Measurements from ENCODE around the gene DOCK1.

DOCK1 gene

DNA sequence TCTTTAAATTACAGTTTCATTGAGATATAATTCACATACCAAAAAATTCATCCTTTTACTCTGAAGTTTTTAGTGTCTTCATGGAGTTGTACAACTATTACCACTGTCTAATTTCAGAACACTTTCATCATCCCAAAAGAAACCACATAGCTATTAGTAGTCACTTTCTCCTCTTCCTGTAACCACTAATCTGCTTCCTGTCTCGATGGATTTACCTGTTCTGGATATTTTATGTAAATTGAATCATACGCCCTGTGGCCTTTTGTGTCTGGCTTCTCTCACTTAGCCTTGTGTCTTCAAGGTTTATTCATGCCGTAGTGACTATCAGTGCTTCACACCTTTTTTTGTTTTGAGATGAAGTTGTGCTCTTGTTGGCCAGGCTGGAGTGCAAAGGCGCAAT, 135.5 kb downstream of the DOCK1 start:
- no peak for DNase-seq

DNA sequence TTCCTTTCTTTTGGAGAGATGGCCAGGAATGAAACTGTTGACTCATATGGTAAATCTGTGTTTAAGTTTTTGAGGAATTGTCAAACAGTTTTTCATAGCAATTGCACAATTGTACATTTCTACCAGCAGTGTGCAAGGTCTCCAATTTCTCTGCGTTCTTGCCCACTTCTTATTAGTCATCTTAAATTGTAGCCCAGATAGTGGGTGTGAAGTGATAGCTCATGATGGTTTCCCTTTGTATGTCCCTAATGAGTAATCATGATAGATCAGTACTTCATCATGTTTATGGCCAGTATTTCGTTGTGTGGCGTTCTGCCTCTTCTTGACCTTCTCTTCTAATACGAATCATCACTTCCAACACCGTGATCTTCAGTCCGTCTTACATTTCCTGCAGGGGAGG, 136.3 kb downstream of the DOCK1 start:
- DNase-seq = no peak

DNA sequence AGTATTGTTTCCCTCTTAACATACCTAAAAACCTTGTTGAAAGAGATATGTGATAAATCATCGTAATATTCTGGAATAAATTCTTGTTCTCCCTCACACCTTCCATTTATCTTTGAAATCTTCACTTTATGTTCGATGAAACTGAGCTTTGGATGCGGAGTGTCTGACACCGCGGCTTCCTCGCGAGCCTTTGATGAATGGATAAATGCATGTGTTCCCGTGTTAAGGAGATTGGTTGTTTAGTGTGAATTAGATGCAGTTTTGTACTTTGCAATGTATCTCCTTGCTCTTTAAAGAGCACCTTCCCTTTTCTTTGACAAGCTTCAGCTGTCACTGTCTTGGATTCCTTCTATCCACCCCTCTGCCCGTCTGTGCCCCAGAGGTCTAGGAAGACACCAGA, 138.1 kb downstream of the DOCK1 start:
- no peak for DNase-seq

DNA sequence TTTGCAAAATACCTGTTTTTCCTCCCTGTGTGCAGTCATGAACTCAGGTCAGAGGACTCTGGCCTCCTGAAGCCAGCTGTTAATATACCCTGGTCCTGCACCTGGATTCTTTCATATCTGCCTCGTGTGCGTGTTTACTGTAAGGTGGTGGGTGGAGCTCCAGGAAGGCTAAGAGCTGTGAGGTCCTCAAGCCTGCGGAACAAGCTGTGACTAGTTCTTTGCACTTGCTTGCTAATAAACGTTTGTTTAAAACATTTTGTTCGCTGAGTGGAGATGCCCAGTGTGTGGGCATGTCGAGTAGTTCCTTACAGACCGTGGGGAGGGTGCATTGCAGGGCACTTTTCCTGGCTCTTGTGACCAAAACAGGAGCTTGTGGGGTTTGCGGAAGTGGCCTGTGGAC, 139.0 kb downstream of the DOCK1 start:
- no peak for DNase-seq

DNA sequence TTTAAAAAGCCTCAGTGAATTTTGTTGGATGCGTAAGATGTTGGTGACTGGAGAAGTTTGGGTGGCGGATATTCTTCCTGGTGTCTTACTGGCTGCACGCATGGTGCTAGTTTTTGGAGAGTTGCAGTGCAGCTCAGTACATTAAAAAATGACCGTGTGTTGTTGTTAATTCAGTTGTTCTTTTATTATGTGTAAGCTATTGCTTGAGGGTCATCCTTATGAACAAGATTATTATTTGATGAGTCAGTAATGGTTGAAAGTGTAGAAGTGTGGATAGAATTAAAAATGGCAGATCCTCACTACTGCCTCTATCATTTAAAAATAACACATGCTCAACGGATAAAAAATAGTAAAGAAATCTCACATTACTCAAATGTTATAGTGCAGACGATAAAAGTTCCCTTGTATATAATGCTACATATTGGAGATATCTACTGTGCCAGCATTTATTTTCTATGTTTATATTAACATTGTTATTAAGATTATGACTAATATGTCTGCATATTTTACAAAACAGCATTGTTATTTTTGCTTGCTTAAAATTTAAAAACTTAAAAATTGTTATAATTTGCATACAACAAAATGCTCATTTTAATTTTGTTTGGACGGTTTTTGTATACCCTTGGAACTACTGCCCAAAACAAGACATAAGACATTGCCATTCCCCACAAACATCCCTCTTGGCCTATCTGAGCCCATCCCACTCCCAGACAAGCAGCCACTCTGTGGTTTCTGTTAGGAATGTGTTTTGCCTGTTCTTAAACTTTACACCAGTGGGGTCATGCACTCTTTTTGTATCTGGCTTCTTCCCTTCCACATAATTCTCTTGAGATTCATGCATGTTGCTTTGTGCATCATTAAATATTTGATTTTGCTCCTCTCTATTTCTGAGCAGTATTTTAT, 142.0 kb downstream of the DOCK1 start:
- no peak for DNase-seq

DNA sequence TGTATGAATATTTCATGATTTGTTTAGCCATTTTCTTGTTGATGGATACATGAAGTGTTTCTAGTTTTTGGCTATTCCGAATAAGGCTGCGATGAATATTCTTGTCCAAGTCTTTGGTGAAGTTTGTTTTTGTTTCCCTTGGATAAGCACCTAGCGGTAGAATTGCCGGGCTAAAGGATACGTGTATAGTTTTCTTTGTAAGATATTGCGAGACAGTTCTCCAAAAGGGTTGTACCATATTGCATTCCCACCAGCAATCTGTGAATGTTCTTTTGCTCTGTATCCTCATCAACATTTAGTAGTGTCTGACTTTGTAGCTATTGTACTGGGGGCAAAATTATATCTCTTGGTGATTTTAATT, 142.6 kb downstream of the DOCK1 start:
- DNase-seq = no peak

DNA sequence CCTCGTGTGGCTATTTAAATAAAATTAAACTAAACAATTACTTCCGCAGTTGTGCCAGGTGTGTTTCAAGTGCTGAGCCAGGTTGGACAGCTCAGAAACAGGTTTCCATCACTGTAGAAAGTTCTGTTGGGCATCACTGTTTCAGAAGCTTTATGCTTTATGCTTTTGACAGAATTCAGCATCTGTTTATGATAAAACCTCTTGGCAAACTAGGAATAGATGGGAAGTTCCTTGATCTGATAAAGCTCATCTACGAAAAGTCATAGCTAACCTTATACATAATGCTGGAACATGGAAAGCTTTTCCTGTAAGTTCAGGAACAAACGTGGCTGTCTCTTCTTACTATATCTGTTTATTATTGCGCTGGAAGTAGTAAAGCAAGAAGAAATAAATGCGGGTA, 143.4 kb downstream of the DOCK1 start:
- no peak for DNase-seq

DNA sequence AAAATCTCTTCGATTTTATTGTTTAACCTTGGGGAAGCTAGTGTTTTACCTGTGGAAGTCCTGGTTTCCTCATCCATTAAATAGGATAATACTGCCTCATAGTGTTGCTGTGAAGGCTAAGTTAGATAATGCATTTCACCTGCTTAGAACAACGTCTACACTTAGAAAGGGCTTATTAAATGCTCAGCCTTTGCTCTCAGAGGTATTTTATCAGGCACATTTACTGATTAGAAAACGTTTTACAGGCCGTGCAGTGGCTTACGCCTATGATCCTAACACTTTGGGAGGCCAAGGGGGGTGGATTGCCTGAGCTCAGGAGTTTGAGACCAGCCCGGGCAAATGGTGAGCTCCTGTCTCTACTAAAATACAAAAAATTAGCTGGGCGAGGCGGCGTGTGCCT, 146.8 kb downstream of the DOCK1 start:
- DNase-seq = no peak

DNA sequence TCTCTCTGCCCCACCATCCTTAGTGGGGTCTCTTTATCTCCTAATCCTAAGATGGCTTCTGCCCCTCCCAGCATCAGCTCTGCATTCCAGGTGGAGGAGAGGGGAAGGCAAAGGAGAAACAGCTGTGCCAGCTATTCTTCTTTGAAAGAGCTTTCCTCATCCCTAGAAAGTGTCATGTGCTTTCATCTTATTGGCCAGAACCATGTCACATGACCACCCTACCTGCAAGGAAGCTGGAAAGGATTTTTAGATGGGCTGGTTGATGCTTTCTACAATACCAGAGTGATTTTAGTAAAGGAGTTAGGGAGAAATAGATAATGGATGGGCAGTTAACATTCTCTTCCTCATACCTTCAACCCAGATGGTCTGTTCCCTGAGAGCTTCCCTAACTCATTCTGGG, 150.0 kb downstream of the DOCK1 start:
- no peak for DNase-seq

DNA sequence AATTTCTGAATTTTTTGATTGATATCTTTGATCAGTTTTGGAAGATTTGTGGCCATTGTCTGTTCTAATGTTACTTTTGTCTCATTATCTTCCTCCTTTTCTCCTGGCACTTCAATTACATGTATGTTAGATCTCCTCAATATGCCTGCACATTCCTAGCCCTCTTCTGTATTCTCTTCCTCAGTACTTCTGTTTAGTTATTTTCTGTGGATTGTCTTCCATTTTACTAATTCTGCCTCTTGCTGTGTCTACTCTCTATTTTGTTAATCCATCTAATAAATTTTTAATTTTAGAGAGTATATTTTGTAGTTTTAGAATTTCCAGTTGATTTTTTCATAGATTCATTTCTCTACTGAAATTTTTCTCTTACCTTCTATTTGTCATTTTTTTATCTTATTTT, 154.1 kb downstream of the DOCK1 start:
- no peak for DNase-seq

DNA sequence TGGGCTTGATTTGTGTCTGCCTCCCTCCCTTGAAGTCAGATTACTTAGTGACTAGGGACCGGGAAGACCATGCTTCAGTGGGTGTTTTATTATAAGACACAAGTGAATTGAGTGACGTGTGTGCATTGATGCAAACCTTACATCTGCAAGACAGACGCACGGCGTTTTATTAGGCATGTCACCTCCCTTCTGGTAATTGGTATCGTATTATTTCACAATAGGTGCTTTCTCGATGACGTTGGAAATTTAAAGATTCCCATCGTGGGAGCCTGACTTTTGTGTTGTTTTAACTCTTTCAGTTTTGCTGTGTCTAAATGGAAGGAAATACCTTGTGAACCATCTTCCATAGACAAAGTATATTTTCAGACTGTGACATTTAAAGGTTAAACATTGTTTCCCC, 158.5 kb downstream of the DOCK1 start:
- DNase-seq = no peak

DNA sequence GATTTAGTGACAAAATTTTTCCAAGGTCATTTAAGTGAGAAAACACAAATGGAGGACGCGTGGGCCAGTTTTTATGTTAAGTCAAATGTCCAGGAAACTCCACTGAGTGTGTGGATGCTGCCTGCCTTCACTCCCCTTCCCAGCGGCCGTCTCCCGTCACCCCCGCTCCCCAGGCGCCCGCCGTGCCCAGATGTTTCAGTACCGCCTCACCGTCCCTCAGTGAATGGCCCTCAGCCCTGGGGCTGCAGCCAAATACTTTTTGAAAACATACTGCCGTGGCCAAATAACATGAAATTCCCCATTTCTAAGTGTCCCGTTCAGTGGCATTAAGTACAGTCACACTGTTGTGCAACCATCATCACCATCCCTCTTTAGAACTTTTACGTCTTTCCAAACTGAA, 159.2 kb downstream of the DOCK1 start:
- no peak for DNase-seq

DNA sequence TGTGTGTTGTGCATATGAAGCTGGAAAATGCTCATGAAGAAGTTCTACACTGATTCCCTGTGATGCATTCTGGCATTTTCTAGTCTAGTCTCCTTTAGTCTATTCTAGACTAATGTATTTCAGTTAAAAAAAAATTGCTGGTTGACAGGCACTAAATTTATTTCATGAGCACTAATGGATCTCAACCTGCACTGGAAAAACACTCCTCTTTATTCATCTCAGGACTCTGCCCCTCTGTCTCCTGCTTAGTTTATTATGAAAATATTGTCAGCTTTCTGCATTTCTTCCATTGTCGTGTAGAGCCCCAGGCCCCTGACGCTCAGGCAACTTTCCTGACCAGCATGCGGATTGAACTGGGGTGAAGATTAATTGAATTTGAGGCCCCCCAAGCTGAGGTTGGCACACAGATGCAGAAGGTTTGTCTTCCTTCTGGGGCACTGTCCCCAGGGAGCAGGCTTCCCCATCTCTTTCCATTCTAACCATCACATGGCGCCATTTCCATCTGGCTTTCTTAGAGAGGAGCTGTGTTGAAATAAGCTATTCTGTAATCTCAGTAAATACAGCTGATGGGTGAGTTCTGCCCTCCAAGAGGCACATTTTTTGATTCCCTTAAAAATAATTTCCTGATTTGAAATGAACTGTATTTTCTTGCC, 162.4 kb downstream of the DOCK1 start:
- no peak for DNase-seq

DNA sequence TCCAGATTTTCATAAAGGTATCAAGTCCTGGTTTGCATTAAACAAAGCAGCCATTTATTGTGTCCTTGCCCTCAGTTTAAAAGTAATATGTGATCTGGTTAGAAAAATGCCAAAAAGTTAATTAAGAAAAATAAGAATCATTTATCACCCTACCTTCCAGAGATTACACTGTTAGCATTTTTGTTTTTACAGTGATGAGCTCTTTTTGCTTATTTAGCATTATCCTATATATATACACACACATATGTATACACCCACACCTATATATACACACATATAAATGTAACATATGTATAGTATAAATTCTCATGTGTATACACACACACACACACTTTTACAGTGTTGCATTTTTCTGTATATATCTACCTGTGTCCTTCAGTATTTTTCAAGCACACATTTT, 163.3 kb downstream of the DOCK1 start:
- DNase-seq = no peak

DNA sequence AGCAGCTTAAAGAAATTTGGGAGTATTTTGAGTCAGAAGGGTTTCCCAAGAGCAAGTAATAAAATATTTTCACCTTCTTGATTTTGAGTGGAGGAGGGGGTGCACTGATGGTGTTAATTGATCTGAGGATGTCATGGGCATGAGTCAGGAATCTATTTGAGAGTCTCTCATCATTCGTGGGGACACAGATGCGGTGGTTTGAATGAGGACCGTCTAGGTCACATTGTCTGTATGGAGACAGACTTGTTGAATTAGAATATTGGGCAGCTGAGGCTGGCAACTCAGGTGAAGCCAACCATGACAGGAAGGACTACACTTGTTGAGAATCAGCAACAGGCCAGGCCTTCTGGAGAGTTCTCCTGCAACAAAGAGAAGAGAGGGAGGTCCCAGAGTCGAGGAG, 164.2 kb downstream of the DOCK1 start:
- no peak for DNase-seq

DNA sequence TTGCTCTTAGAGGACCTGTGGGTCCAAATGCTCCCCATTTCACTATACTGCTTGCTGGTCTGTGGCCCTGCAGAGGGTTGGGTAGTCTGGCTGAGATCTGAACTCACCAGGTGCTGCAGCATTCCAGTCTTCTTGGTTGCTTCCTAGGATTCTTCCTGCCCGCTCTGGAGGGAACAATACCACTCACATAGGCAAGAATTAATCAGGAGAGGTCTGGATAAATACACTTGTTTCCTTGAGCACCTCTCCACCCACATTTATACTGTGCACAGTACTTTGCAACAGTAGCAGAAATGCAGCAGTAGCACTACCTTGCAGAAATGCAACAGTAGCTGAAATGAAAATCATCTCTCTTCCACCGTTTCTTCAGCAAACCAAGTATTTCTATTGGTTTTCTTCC, 165.9 kb downstream of the DOCK1 start:
- no peak for DNase-seq

DNA sequence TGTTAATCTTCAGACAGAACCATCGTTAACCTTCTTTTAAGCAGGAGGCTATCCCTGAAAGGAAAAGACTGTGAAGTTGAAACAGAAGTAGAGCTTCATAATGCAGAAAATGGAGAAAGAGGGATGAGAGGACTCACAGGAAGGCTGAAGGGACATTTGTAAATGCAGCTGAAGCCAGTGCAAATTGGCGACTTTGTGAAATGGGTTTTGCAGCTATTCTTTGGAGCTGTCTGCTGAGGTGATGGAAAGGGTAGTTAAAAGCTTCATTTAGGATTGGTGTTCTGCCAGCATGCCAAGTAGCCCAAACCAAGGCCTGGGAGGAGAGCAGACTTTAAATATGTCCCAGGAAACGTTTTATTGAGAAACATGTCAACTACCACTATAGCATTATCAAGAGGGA, 168.4 kb downstream of the DOCK1 start:
- no peak for DNase-seq

DNA sequence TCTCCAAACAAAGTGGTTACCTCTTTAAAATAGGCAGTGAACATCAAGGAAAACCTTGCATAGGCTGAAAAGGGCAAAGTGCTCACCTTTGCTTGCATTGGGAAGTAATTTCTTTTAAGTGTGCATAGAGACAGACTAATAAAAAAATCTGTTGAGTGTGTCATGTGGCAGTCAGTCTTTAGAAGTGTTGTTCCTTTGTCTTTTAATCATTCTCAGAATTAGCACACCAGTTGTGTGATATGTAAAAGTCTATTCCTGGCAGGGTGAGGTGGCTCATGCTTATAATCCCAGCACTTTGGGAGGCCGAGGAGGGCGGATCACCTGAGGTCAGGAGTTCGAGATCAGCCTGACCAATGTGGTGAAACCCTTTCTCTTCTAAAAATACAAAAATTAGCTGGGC, 174.2 kb downstream of the DOCK1 start:
- no peak for DNase-seq

DNA sequence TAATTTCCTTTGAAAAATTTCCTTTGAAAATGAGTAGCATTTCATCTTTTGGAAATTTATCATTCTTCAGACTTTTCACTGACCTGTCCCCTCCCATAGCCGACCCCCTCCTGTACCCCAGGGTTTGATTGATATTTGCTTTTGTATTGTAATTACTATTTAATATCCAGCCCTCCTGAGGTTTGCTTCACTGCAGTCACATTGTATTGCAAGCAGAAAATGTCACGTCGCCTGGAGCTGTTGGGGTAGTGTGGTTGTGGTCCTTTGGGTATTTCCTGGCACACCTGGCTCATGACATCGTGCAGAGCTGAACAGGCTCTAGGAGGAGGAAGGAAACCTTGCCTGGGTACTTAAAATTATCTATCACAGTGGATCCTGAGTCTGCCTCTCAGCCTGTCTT, 175.1 kb downstream of the DOCK1 start:
- DNase-seq = no peak

DNA sequence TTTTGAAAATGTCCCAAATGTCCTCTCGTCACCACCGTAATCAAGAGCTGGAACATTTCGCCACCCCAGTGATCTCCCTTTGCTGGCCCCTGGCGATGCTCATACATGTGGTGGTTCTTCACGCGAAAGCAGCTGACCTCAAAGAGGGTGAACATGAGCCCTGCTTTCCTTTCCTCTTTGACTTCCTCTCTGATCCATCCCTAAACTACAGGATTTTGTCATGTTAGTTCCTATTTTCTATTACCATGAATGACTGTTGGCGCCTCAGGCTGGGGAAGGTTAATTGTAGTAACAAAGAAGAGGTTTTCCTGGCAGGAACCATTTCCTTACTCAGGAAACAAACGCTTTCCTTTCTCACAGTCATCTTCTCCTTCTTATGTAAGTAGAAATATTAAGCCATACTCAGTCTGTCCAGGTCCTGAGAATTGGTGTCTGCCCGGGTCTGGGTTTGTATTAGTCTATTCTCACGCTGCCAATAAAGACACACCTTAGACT, 176.7 kb downstream of the DOCK1 start:
- no peak for DNase-seq

DNA sequence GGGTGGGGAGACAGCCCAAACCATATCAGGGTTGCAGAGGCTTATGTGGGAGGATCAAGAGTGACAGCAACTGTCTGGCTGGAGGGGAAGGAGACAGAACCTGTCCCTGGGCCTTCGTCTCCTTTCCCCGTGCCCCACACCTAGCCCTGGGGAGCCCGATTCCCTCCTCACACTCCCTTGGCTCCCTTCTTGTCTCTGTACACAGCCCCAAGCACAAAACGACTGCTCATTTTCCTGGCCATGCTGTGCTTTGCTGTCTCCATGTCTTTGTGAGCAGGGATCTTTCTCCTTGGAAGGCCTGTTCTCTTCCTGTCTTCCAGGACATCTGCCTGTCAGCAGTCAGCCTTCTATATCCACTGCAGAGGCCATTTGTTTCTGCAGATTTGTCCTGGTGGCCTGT, 177.4 kb downstream of the DOCK1 start:
- no peak for DNase-seq

DNA sequence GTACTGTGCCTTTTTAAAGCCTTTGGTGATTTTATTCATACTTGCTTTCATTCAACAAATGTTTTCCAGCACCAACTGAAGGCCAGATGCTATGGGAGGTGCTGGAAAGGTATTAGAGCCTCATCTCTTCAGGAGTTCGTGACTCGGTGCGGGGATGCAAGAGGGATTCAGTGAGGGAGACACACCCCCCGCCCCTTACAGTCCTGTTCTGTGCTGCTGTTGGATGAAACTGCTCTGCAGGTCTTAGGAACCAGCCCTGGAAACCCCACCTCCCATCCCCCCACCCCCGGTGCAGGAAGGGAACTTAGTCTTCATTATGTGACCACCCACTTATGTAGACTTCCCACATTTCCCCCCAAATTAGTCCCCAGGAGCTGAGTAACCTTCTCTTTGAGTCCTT, 180.7 kb downstream of the DOCK1 start:
- no peak for DNase-seq

DNA sequence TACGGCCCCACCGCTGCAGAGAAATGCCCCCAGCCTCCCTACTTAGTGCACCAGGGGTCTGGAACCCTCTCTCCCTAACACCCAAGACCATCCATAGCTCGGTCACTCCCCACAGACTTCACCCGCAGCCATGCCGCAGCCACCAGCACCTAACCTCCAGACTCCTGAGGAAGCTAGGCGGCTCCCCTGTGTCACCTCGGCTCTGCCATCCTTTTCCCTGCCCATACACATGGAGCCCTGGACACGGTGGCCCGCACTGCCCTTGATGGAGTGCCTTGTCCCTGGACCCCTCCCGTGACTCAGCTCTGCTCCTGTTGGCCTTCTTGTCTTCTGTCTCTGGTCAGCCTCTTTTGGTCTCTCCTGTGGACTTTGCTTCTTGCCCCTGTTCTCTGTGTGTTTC, 183.7 kb downstream of the DOCK1 start:
- no peak for DNase-seq

DNA sequence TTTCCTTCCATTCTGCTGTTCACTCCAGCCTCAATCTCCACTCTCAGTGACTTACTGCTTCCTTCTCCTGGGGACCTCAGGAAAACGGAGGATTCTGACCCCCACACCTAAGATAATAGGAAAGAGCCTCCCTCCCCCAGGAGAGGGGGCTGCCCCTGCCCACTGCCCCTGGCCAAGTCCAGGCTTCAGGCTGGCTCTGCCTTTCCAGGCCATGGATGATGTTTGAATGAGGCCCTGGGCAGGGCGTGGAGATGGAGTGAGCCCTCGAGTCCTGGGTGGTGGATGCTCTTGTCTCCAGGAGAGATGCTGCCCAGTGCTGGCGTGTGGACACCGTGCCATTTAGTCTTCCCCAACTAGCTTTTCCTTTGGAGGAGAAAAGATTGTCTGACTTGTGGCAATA, 184.2 kb downstream of the DOCK1 start:
- DNase-seq = no peak

DNA sequence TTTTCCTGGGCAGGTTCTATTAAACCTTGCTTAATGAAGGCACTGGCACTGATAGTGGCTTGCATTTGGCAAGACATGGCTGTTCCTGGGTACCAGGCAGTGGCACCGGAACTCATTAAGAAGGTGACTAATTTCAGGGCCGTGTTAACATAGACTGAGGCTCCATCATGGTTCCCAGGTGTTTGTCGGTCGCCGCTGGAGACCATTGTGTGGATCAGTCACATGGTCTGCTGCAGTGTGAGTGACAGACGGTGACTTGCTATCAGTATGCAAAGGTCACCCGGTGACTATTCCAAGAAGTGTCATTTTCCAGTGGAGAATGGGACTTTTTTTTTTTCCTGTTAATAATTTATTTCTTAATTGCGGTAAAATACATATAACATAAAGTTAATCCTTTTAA, 184.9 kb downstream of the DOCK1 start:
- DNase-seq = no peak
